Gastrocnemius medialis (tissue), 4 donors: ENCODE measurements around the gene SP8. TPM values are rescaled to one million over a fixed set of nuclear protein-coding genes. Genes with fewer than 3 reads are reported as not detected.

Experiments used
- ATAC-seq, 2 donors: fragments of 150-250 bp; one replicate each; pipeline ENCODE4 v1.9.1; 2016
- DNase-seq, 2 donors: peaks; one replicate each; pipeline ENCODE4 v3.0.0-alpha.2; 2019
- H3K27ac ChIP-seq, 4 donors: fragments of 200-600 bp; sonication (generic); 1 replicate in 1 of 4; 2 replicates in 3 of 4; pipeline ENCODE4 v1.5.1; 2016 to 2018; ENCODE audit warnings: mild to moderate bottlenecking in 2 of 4, moderate library complexity in 1 of 4
- H3K27me3 ChIP-seq, 3 donors: fragments of 200-600 bp; sonication (generic) in 2 of 3; 1 replicate in 1 of 3; 2 replicates in 2 of 3; pipeline versions ENCODE4 v1.5.1 to v1.6.0; 2016 to 2019; ENCODE audit warnings: mild to moderate bottlenecking in 1 of 3, moderate library complexity in 1 of 3
- H3K36me3 ChIP-seq, 2 donors: fragments of 200-600 bp; sonication (generic) in 1 of 2; one replicate each; pipeline ENCODE4 v1.5.1; 2017 to 2018
- H3K4me1 ChIP-seq, 2 donors: fragments of 200-600 bp; sonication (generic) in 1 of 2; one replicate each; pipeline ENCODE4 v1.5.1; 2016 to 2017; ENCODE audit warnings: mild to moderate bottlenecking in 2 of 2
- H3K4me3 ChIP-seq, 4 donors: fragments of 200-600 bp; sonication (generic) in 3 of 4; 1 replicate in 1 of 4; 2 replicates in 3 of 4; pipeline ENCODE4 v1.5.1; 2016 to 2019; ENCODE audit warnings: mild to moderate bottlenecking in 2 of 4
- H3K9me3 ChIP-seq, 3 donors: fragments of 200-600 bp; sonication (generic) in 2 of 3; 1 replicate in 1 of 3; 2 replicates in 2 of 3; pipeline ENCODE4 v1.5.1; 2016 to 2019
- CTCF ChIP-seq, 5 experiments: fragments of 450-650 bp in 3 of 5; fragments of 200-600 bp in 2 of 5; sonication (generic) in 2 of 5; IDR thresholded peaks in 4 of 5; conservative IDR thresholded peaks in 1 of 5; 1 replicate in 4 of 5; 2 replicates in 1 of 5; pipeline ENCODE4 v1.5.1; 2016 to 2019; ENCODE audit warnings: antibody characterized with exemption in 5 of 5, mild to moderate bottlenecking in 3 of 5, moderate library complexity in 3 of 5
- POLR2A ChIP-seq, 2 donors: fragments of 450-650 bp; IDR thresholded peaks; one replicate each; pipeline ENCODE4 v1.6.1; 2017; ENCODE audit warnings: antibody characterized with exemption in 2 of 2, mild to moderate bottlenecking in 2 of 2, moderate library complexity in 2 of 2
- in situ Hi-C, 4 donors: fragments of 200-750 bp; cut with MboI; loops; one replicate each; pipeline versions ENCODE4 v1.15.0 to v1.8.0; 2017; ENCODE audit warnings: low sequenced_read_pairs in 4 of 4
- intact Hi-C: fragments of 100-400 bp; cut with DNase I; formaldehyde crosslinking; loops from one replicate; pipeline ENCODE4 v1.15.1; 2023; ENCODE audit warnings: low total_unique reads
- total RNA-seq, 4 donors: library from RNA; depleted of rRNA; stranded (reverse); fragments of >200 nt; gene quantifications; one replicate each; pipeline versions ENCODE4 v1.1.0 to v1.2.3, GENCODE V29; 2016

The SP8 gene
- total RNA-seq, 4 donors from 2014 or later: not detected

- no peaks in the 10 kb centered on the region for H3K36me3 ChIP-seq
- no peak overlapping the region for H3K27ac ChIP-seq
- peak; percentile 55 to 75 for ATAC-seq
- peak overlapping the region; percentile 29 to 59 (median 50) for H3K4me3 ChIP-seq
- no peaks in the 10 kb centered on the region for H3K4me1 ChIP-seq
- no peak for DNase-seq
- in situ Hi-C loops: no loop called here
- H3K9me3 ChIP-seq: no peaks in the 10 kb centered on the region
- H3K27me3 ChIP-seq: peaks cover 57 to 78% (median 67%) of the 10 kb centered on the region in 3 donors
- intact Hi-C loops: no loop called here
- TF ChIP-seq POLR2A (IDR thresholded peaks at IDR 0.05) (no peak), CTCF (IDR thresholded peaks at IDR 0.05 in 4 of 5, conservative IDR thresholded peaks at IDR 0.05 in 1 of 5) (no peak)
These were observed 11.5 kb upstream of the SP8 start for GRCh38 chr7:20798081-20798693.

- Histone ChIP-seq H3K4me1 (no peaks in the 10 kb centered on the region), H3K27me3 (peaks cover 63 to 81% (median 73%) of the 10 kb centered on the region in 3 donors), H3K27ac (no peak overlapping the region), H3K4me3 (peak overlapping the region in 3 of 4 donors; percentile 39 to 48 (median 44)), H3K9me3 (no peaks in the 10 kb centered on the region), H3K36me3 (no peaks in the 10 kb centered on the region)
- peak in 1 of 2 donors; percentile 18 for ATAC-seq
- TF ChIP-seq CTCF (IDR thresholded peaks at IDR 0.05 in 4 of 5, conservative IDR thresholded peaks at IDR 0.05 in 1 of 5) (no peak), POLR2A (IDR thresholded peaks at IDR 0.05) (no peak)
- in situ Hi-C loops (no loop called here), intact Hi-C loops (no loop called here)
- no peak for DNase-seq
These were observed 10.9 kb upstream of the SP8 start for GRCh38 chr7:20797462-20798080.

GRCh38 chr7:20797042-20797461 is 10.4 kb upstream of the SP8 start:
- H3K4me3 ChIP-seq: peak overlapping the region in 3 of 4 donors; percentile 39 to 48 (median 44)
- no peaks in the 10 kb centered on the region for H3K9me3 ChIP-seq
- H3K27me3 ChIP-seq: peaks cover 69 to 86% (median 78%) of the 10 kb centered on the region in 3 donors
- no peak overlapping the region for H3K27ac ChIP-seq
- intact Hi-C loops: no loop called here
- TF ChIP-seq CTCF (IDR thresholded peaks at IDR 0.05 in 4 of 5, conservative IDR thresholded peaks at IDR 0.05 in 1 of 5) (no peak), POLR2A (IDR thresholded peaks at IDR 0.05) (no peak)
- no peak for DNase-seq
- no peak for ATAC-seq
- in situ Hi-C loops: no loop called here
- no peaks in the 10 kb centered on the region for H3K36me3 ChIP-seq
- H3K4me1 ChIP-seq: no peaks in the 10 kb centered on the region

DNA sequence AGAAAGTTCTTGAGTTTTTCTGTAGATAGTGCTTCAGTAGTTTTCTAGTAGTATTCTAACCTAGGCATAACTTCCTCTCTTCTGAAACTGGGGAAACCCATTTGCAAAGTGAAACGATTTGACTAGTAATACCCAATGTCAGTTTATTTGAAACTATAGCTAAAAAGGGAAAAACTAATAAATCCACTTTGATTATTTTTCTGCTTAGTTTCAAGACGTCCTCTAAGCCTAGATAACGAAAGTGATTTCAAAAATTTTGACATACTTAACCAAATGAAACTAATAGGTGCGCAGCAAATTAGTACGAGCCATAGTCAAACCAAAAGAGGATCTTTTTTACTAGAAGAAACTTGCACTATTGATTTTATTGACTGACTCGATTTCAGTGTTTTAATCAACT is 9.8 kb upstream of the SP8 start:
- H3K9me3 ChIP-seq: no peaks in the 10 kb centered on the region
- ATAC-seq (no peak), DNase-seq (no peak)
- no peaks in the 10 kb centered on the region for H3K36me3 ChIP-seq
- no peak for TF ChIP-seq POLR2A (IDR thresholded peaks at IDR 0.05)
- TF ChIP-seq CTCF (IDR thresholded peaks at IDR 0.05 in 4 of 5, conservative IDR thresholded peaks at IDR 0.05 in 1 of 5): no peak
- intact Hi-C loops: no loop called here
- peaks cover 74 to 87% (median 84%) of the 10 kb centered on the region in 3 donors for H3K27me3 ChIP-seq
- peak overlapping the region in 1 of 4 donors; percentile 44 for H3K4me3 ChIP-seq
- H3K27ac ChIP-seq: no peak overlapping the region
- in situ Hi-C loops: no loop called here
- no peaks in the 10 kb centered on the region for H3K4me1 ChIP-seq
